Hepatocyte (in vitro differentiated cells): ENCODE results near the gene AUH.

ENCODE experiments used
- CTCF ChIP-seq: fragments of 200-600 bp; sonication (generic); IDR thresholded peaks from 2 replicates; pipeline ENCODE4 v1.5.1; 2016; ENCODE audit warnings: antibody characterized with exemption, mild to moderate bottlenecking; ENCODE audit not compliant: poor library complexity
- EZH2 ChIP-seq: fragments of 200-600 bp; sonication (generic); IDR thresholded peaks from 2 replicates; pipeline ENCODE4 v1.6.1; 2016; ENCODE audit warnings: antibody characterized with exemption, mild to moderate bottlenecking, borderline replicate concordance
- EZH2phosphoT487 ChIP-seq: fragments of 200-600 bp; sonication (generic); IDR thresholded peaks from one replicate; pipeline ENCODE4 v1.6.1; 2018; ENCODE audit warnings: antibody characterized with exemption, mild to moderate bottlenecking, low read depth, moderate library complexity; ENCODE audit not compliant: unreplicated experiment, severe bottlenecking

GRCh38 chr9:91180240-91180929 is 181.3 kb downstream of the AUH start:
- TF ChIP-seq CTCF, result no peak
- TF ChIP-seq EZH2, result no peak
- no peak for TF ChIP-seq EZH2phosphoT487
